ENCODE measurements around the gene AXIN1. TPM values are rescaled to one million over a fixed set of nuclear protein-coding genes. Genes with fewer than 3 reads are reported as not detected.
"Not testable (repeated sequence)": the region's sequence is repeated elsewhere in the genome, so short reads cannot be mapped to it uniquely, and the experiment has no call there.

The AXIN1 gene
- total RNA-seq, 1 donor from 2014 or later, result 13.6 TPM

- not testable (repeated sequence) for DNase-seq (ENCODE audit: low read depth in 2 of 2)
Measured at GRCh38 chr16:267562-267961, 85.0 kb downstream of the AXIN1 start.

DNA sequence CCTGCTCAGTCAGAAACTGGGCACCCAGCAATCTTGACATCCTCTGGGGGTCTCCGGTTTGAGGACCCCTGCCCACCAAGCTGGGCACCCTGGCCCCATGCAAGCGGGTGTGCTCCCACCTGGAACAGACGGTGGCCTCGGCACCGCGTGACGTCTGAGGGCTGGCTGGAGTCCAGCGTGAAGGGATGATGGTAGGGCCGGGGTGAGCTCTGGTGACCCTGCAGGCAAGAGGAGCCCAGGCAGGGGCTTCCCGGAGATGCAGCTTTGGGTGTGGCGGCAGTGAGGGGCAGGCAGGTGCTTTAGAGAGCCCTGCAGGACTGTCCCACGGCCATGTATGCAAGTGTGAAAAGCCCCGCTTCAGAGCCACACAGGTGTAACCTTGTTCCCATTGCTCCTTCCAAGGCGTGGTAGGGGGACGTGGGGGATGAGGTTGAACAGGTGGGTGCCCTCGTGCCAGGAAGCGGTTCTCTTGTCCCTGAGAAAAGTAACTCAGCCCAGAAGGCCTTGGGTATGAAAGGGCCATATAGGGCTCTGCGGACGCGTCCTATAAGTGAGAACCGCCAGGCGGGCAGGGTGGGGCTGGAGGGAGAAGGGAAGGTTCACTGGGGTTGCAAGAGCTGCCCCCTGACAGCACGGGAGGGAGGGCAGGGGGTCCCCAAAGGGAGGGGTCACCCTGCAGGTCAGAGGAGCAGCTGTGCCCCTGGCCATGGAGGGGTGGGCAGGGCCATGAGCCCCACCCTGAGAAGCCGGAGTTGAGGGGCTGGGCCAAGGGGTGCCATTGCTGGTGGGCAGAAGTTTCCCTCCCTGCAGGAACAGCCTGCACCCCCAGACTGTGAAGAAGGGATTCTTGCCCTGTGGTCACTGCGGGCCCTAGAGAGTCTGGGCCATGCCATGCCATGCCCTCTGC lies 86.0 kb downstream of the AXIN1 start:
- no peak for DNase-seq (ENCODE audit: low read depth in 2 of 2)

DNA sequence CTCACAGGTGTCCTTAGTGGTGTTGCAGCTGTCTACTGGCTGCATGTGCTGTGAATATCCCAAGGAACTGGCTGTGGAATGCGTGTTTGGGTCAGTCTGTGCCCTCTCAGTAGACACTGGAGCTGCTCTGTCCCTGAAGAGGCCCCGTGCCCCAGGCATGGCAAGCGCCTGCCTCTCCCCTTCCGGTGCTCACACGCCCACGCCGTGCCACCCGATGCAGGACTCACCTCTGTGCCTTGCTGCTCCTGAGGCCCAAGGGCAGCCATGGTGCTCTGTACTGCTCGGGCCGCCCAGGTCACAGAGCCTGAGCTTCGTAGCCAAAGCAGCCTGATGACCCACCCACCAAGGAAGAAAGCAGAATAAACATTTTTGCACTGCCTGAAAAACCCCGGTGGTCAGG lies 86.8 kb downstream of the AXIN1 start:
- DNase-seq (ENCODE audit: low read depth in 2 of 2), result no peak

DNA sequence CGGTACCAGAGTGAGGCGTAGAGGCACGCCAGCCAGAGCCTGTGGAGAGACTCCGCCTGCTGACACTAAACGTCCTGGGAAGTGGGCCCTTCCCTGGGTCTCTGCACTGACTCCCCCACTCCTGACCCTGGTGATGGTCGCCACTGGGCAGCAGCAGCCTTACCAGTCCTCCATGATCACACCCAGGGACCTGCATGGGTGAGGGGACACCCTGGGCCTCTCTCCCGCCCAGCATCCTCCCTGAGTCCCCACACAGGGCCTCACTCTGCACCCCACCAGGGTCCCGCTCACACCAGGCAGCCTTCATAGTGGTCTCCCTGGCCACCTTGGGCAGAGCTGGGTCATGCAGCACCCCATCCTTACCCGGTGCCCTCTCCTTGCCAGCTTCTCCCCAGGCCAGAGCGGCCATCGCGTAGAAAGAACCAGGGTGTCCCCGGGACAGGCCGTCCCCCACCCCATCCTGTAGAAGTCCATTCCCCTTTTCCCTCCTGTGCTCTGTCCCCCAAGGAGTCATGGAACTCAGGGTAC lies 87.5 kb downstream of the AXIN1 start:
- no peak for DNase-seq (ENCODE audit: low read depth in 2 of 2)

- no peak for DNase-seq (ENCODE audit: low read depth in 2 of 2)
Measured at GRCh38 chr16:264440-264951, 88.0 kb downstream of the AXIN1 start.

GRCh38 chr16:263944-264343 lies 88.6 kb downstream of the AXIN1 start:
- no peak for DNase-seq (ENCODE audit: low read depth in 2 of 2)

DNA sequence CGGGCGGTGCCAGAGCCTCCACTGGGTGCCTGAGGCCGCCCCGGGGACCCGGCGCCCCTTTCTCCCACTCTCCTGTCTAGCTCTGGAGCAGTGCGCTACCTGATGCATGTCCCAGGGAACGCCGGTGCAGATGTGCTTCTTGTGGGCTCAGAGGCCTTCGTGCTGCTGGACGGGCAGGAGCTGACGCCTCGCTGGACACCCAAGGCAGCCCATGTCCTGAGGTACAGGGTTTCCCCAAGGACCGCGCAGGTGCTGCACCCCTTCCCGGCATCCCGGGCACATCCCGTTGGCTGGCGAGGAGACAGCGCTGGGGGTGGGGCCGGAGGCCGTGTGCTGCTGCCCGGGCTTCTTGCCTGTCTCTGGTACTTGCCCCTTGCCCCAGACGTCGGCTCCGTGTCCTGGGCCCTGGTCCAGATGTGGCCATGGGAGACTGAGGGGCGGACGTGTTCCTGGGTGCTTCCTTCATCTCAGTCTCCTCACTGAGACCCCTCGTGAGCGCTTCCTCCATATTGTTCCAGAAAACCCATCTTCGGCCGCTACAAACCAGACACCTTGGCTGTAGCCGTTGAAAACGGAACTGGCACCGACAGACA lies 89.2 kb downstream of the AXIN1 start:
- no peak for DNase-seq (ENCODE audit: low read depth in 2 of 2)

DNA sequence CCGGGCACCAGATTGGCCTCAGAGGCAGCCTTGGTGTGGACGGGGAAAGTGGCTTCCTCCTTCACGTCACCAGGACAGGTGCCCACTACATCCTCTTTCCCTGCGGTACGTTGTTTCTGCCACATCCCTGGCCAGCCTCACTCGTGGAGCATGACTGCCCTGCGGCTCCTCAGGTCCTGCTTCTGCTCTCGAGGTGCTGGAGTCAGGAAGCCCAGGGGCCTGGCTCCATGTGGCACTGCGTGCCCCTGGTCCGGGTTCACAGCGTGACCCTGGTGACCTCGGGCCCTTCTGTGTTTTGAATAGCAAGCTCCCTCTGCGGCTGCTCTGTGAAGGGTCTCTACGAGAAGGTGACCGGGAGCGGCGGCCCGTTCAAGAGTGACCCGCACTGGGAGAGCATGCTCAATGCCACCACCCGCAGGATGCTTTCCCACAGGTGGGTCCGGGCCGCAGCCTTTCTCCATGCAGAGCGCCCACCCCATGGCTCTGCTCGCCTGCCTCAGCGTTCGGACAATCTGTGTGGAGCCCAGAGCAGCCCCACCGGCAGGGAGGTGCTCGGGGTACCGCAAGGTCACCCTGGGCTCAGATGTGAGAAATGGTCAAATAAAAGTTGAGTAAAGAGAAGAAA lies 90.3 kb downstream of the AXIN1 start:
- DNase-seq (ENCODE audit: low read depth in 2 of 2), result no peak

- no peak for DNase-seq (ENCODE audit: low read depth in 2 of 2)
Measured at GRCh38 chr16:261031-261691, 91.4 kb downstream of the AXIN1 start.

GRCh38 chr16:260326-260725 lies 92.2 kb downstream of the AXIN1 start:
- DNase-seq (ENCODE audit: low read depth in 2 of 2), result no peak

- DNase-seq (ENCODE audit: low read depth in 2 of 2), result no peak
Measured at GRCh38 chr16:259814-260253, 92.7 kb downstream of the AXIN1 start.

DNA sequence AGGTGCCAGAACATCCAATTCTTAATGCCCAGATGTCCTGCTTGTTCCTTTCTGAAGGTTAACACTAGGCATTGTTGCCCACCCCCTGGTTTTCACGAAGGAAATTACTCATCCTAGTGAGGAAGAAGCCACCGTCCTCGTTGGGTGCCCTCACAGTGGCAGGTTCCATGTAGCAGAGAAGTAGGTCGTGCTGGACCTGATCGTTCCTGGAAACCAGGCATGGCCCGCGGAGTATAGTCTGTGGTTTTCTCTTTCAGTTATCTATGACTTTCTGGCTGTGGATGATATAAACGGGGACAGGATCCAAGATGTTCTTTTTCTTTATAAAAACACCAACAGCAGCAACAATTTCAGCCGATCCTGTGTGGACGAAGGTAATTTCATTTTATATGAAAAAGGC lies 93.3 kb downstream of the AXIN1 start:
- no peak for DNase-seq (ENCODE audit: low read depth in 2 of 2)

DNA sequence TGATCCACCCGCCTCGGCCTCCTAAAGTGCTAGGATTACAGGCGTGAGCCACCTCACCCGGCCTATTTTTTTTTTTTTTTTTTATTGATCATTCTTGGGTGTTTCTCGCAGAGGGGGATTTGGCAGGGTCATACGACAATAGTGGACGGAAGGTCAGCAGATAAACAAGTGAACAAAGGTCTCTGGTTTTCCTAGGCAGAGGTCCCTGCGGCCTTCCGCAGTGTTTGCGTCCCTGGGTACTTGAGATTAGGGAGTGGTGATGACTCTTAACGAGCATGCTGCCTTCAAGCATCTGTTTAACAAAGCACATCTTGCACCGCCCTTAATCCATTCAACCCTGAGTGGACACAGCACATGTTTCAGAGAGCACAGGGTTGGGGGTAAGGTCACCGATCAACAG lies 94.4 kb downstream of the AXIN1 start:
- DNase-seq (ENCODE audit: low read depth in 2 of 2), result not testable (repeated sequence)

DNA sequence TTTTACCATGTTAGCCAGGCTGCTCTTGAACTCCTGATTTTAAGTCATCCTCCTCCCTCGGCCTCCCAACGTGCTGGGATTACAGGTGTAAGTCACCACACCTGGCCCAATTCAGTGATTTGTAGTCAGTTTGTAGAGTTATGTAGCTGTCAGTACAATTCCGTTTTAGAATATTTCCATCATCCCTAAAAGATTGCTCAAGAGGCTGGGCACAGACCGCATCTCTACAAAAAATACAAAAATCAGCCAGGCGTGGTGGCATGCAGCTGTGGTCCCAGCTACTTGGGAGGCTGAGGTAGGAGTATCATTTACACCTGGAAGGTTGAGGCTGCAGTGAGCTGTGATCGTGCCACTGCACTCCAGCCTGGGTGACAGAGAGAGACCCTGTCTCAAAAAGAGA lies 97.3 kb downstream of the AXIN1 start:
- DNase-seq (ENCODE audit: low read depth in 2 of 2), result no peak

DNA sequence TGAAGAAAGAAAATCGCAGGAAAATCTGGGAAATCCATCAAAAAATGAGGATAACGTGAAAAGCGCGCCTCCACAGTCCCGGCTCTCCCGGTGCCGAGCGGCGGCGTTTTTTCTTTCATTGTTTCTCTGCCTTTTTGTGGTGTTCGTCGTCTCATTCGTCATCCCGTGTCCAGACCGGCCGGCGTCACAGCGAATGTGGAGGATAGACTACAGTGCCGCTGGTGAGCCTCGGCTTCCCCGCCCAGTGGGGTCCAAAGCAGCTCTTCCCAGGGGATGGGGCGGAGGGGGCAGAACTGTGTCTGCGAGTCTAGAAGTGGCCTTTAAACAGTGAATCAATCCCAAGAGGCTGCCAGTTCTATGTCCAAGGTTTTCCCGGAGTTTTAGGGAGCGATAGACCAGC lies 98.1 kb downstream of the AXIN1 start:
- no peak for DNase-seq (ENCODE audit: low read depth in 2 of 2)

DNA sequence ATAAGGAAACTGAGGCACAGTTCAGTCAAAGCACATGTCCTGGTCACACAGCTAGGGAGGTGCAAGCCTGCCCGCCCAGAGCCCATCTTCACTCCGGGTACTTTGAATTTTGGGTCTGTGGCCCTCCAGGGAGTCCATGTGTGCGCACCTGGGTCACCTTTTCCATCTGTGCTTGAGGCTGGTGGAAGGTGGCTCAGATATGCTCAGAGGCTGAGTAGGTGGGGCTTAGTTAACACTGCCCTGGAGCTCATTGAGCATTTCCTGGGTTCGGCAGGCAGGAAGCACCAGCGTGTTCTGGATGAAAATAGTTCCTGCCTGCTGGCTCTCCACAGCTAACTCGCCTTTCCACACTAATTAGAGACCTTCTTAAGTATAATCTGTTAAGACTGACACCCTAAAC lies 98.7 kb downstream of the AXIN1 start:
- DNase-seq (ENCODE audit: low read depth in 2 of 2), result no peak

- DNase-seq (ENCODE audit: low read depth in 2 of 2), result no peak
Measured at GRCh38 chr16:252366-253337, 99.9 kb downstream of the AXIN1 start.

DNA sequence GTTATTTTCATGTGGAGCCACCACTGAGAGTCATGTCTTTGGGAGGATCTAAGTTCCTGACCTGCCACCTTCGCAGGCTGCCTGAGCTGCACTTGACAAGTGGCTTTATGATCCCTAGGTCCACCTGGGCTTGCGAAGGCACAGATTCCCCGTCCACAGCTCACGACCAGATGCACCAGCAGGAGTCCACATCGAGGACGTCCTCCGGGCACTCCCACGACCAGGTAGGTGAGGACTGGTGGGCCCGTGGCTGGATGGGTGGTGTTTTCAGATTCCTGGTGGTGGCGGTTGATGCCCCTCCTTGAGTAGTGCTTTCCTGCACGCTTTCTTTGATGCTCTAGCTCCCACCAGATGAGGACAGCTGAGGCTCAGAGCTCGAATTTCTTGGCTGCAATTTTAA lies 103.1 kb downstream of the AXIN1 start:
- no peak for DNase-seq (ENCODE audit: low read depth in 2 of 2)

- DNase-seq (ENCODE audit: low read depth in 2 of 2), result no peak
Measured at GRCh38 chr16:247027-247426, 105.5 kb downstream of the AXIN1 start.

GRCh38 chr16:245105-245504 lies 107.4 kb downstream of the AXIN1 start:
- no peak for DNase-seq (ENCODE audit: low read depth in 2 of 2)

All from dermis microvascular lymphatic vessel endothelial cell (primary cell).